Progenitor cell of endocrine pancreas (in vitro differentiated cells): Measurements from ENCODE around the gene AGFG1. TPM values are rescaled to one million over a fixed set of nuclear protein-coding genes. Genes with fewer than 3 reads are reported as not detected.

Source experiments
- DNase-seq: peaks from one replicate; pipeline ENCODE4 v3.0.0; 2021; ENCODE audit warnings: low spot score; ENCODE audit not compliant: unreplicated experiment
- H3K27ac Mint-ChIP-seq: 2 replicates; pipeline ENCODE4 v1.8.0; 2021; ENCODE audit warnings: mild to moderate bottlenecking, moderate library complexity, mixed read lengths
- H3K27me3 Mint-ChIP-seq: 2 replicates; pipeline ENCODE4 v1.8.0; 2021; ENCODE audit warnings: mixed read lengths
- H3K36me3 Mint-ChIP-seq: 2 replicates; pipeline ENCODE4 v1.8.0; 2022; ENCODE audit warnings: mixed read lengths; ENCODE audit not compliant: insufficient read depth
- H3K4me1 Mint-ChIP-seq: 2 replicates; pipeline ENCODE4 v1.8.0; 2021; ENCODE audit warnings: low read depth, mixed read lengths
- H3K4me3 Mint-ChIP-seq: 2 replicates; pipeline ENCODE4 v1.8.0; 2021; ENCODE audit warnings: low read depth, mild to moderate bottlenecking, moderate library complexity, mixed read lengths
- H3K9me3 Mint-ChIP-seq: 2 replicates; pipeline ENCODE4 v1.8.0; 2021; ENCODE audit warnings: low read depth, mixed read lengths
- total RNA-seq: library from RNA; stranded (reverse); gene quantifications from 2 replicates; pipeline ENCODE4 v1.2.1, GENCODE V29; 2021
- TF ChIP-seq, protein P1 (sequence below): fragments of 200-600 bp; sonication (generic); IDR thresholded peaks from one replicate; pipeline ENCODE4 v1.5.0; 2021; ENCODE audit warnings: antibody characterized with exemption, mild to moderate bottlenecking; ENCODE audit not compliant: unreplicated experiment

AGFG1 gene
- total RNA-seq, 1 donor from 2014 or later: 74.5 TPM

DNA sequence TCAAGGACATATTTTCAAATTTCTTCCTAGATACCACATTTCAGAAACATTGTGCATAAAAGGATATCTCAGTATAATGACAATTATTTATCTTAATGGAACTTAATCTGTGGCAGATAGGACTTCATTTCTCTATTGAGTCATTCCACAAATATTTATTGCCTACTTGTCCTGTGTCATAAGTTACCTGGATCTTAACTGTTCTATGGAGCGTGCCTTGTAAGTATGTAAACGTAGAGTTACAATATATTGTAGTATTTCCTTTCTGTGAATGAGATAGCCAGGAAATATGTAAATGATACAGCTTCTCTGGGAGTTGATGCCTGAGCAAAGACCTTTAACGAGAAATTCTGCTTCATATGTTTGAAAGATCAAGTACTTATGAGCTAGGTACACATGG is 2.5 kb downstream of the AGFG1 start:
- TF ChIP-seq, protein P1, sequence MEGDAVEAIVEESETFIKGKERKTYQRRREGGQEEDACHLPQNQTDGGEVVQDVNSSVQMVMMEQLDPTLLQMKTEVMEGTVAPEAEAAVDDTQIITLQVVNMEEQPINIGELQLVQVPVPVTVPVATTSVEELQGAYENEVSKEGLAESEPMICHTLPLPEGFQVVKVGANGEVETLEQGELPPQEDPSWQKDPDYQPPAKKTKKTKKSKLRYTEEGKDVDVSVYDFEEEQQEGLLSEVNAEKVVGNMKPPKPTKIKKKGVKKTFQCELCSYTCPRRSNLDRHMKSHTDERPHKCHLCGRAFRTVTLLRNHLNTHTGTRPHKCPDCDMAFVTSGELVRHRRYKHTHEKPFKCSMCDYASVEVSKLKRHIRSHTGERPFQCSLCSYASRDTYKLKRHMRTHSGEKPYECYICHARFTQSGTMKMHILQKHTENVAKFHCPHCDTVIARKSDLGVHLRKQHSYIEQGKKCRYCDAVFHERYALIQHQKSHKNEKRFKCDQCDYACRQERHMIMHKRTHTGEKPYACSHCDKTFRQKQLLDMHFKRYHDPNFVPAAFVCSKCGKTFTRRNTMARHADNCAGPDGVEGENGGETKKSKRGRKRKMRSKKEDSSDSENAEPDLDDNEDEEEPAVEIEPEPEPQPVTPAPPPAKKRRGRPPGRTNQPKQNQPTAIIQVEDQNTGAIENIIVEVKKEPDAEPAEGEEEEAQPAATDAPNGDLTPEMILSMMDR: no peak
- DNase-seq: no peak
- H3K36me3 Mint-ChIP-seq: no peaks in the 10 kb centered on the region
- no peaks in the 10 kb centered on the region for H3K9me3 Mint-ChIP-seq
- peak overlapping the region; percentile 41 for H3K27ac Mint-ChIP-seq
- H3K4me1 Mint-ChIP-seq: peaks cover 20% of the 10 kb centered on the region
- H3K4me3 Mint-ChIP-seq: peak overlapping the region; percentile 89
- no peaks in the 10 kb centered on the region for H3K27me3 Mint-ChIP-seq

DNA sequence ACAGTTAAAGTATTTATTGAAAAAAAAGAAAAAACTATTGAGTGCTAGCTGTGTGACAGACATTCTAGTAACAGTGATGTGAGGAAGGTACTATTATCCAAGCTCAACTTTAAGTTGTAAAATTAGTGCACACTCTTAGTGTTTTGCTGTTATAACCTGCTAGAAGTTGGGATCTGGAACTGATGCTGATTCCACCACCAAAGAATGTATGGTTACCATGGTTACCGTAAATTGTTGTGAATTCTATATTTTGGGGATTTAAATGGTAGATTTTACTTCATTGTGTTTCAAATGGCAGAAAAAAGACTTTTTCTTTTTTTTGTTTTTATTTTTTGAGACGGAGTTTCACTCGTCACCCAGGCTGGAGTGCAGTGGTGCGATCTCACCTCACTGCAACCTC is 5.3 kb downstream of the AGFG1 start:
- Mint-ChIP-seq H3K4me1 (peaks cover 26% of the 10 kb centered on the region), H3K27ac (no peak overlapping the region), H3K9me3 (no peaks in the 10 kb centered on the region), H3K4me3 (no peak overlapping the region), H3K27me3 (no peaks in the 10 kb centered on the region), H3K36me3 (peaks cover 2% of the 10 kb centered on the region)
- no peak for DNase-seq
- TF ChIP-seq, protein P1: no peak

DNA sequence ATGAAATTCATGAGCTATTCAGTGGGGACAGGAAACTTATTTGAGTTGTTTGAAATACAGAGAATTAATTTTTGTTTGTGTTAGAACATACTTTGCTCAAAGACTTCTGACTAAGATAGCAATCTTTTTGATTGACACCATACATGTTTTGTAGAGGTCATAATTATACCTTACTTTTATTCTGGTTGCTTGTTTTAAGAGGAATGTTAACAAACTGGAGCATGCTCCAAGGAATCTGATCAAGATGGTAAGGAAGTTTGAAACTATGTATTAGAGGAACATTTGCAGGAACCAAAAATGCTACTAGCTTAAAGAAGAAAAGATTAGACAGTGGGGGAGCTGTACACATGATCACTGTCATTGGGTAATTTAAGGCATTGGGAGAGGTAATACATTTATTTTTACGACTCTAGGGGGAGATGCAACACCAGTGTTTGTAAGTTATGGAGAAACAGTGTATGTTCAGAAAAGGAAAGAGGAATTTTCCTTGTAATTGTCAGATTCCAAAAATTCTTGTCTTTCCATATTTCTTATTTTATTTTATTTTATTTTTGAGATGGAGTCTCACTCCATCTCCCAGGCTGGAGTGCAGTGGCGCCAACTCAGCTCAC is 8.0 kb downstream of the AGFG1 start:
- Mint-ChIP-seq H3K4me3 (no peak overlapping the region), H3K27ac (no peak overlapping the region), H3K4me1 (peaks cover 11% of the 10 kb centered on the region), H3K9me3 (no peaks in the 10 kb centered on the region), H3K27me3 (no peaks in the 10 kb centered on the region), H3K36me3 (peaks cover 6% of the 10 kb centered on the region)
- TF ChIP-seq, protein P1: no peak
- no peak for DNase-seq

DNA sequence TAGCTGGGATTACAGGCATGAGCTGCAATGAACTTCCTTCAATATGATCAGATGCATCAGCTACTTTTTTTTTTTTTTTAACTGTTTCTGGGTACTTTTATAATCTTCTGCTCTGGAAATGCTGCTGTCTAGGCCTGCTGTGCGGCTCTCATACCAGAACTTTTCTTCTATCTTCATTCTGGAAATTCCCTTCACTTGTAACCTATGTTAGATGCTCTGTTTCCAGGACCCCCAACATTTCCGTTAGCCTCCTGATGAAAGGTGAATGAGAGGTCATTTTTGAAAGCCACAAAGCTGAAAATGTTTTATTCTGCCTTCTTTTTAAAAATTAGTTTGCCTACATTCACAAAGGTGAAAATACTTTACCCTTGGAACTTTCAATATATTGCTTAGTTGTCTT is 8.6 kb downstream of the AGFG1 start:
- H3K4me1 Mint-ChIP-seq: peaks cover 11% of the 10 kb centered on the region
- peaks cover under 1% of the 10 kb centered on the region for H3K9me3 Mint-ChIP-seq
- DNase-seq: no peak
- peaks cover 8% of the 10 kb centered on the region for H3K36me3 Mint-ChIP-seq
- TF ChIP-seq, protein P1: no peak
- no peaks in the 10 kb centered on the region for H3K27me3 Mint-ChIP-seq
- no peak overlapping the region for H3K4me3 Mint-ChIP-seq
- H3K27ac Mint-ChIP-seq: peak overlapping the region; percentile 29

DNA sequence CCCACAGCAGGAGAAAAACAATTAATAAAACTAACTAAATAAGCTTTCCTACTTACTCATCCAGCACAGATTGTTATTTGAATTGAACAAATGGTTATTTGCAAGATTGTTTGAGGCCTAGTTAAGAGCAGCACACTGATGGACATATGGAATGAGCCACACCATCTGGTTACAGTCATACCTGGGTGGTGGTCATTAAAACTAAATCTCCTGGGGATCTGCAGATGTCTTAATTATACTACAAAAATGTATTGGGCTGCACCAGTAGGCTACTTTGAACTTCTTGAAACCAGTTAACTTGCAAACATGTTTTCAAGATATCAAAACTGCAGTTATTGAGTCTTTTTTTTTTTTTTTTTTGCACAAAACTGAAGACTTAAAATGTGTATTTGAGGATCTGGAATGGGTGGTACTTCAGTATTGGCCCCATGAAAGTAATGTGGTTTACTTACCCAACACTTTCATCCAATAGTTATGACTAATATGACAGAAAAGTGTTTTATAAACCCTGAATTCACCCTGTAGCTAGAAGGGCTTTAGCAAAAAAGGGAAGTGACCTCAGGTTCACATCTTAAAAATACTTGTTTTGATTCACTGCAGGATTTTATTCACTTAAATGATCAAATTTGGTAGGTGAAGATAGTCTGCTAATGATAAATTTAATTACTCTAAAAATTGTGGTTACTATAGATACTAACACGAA is 10.8 kb downstream of the AGFG1 start:
- peaks cover 16% of the 10 kb centered on the region for H3K36me3 Mint-ChIP-seq
- peaks cover 11% of the 10 kb centered on the region for H3K4me1 Mint-ChIP-seq
- H3K27me3 Mint-ChIP-seq: no peaks in the 10 kb centered on the region
- H3K27ac Mint-ChIP-seq: no peak overlapping the region
- H3K4me3 Mint-ChIP-seq: no peak overlapping the region
- TF ChIP-seq, protein P1: no peak
- no peak for DNase-seq
- peaks cover 8% of the 10 kb centered on the region for H3K9me3 Mint-ChIP-seq
